Muscle layer of duodenum (tissue), 2 donors: ENCODE measurements around the gene NPAS3.

ENCODE experiments used
- H3K27ac ChIP-seq: one replicate; pipeline ENCODE4 v1.7.0; 2013; ENCODE audit warnings: mild to moderate bottlenecking, low read length
- H3K27me3 ChIP-seq: one replicate; pipeline ENCODE4 v1.7.0; 2013; ENCODE audit warnings: low read depth, mild to moderate bottlenecking, control low read depth, low read length
- H3K36me3 ChIP-seq, 2 donors: one replicate each; pipeline ENCODE4 v1.7.0; 2013; ENCODE audit warnings: low read length in 2 of 2, control low read depth in 1 of 2, mild to moderate bottlenecking in 1 of 2; ENCODE audit not compliant: insufficient read depth in 2 of 2, control insufficient read depth in 1 of 2
- H3K4me1 ChIP-seq, 2 donors: one replicate each; pipeline ENCODE4 v1.7.0; 2013; ENCODE audit warnings: low read length in 2 of 2, mild to moderate bottlenecking in 2 of 2, control low read depth in 1 of 2, moderate library complexity in 1 of 2; ENCODE audit not compliant: insufficient read depth in 2 of 2, control insufficient read depth in 1 of 2
- H3K4me3 ChIP-seq, 2 donors: one replicate each; pipeline ENCODE4 v1.7.0; 2013; ENCODE audit warnings: low read length in 2 of 2, low read depth in 1 of 2, mild to moderate bottlenecking in 1 of 2
- H3K9me3 ChIP-seq, 2 donors: one replicate each; pipeline ENCODE4 v1.7.0; 2013; ENCODE audit warnings: low read length in 2 of 2, control low read depth in 1 of 2, mild to moderate bottlenecking in 1 of 2; ENCODE audit not compliant: control insufficient read depth in 1 of 2
- donor health status: healthy.

NPAS3 gene

GRCh38 chr14:33452995-33453394 is 514.3 kb downstream of the NPAS3 start:
- Histone ChIP-seq H3K4me3 (no peak overlapping the region), H3K4me1 (peaks cover 0 to 15% of the 10 kb centered on the region in 2 donors), H3K27me3 (no peaks in the 10 kb centered on the region), H3K27ac (no peak overlapping the region), H3K9me3 (no peaks in the 10 kb centered on the region), H3K36me3 (no peaks in the 10 kb centered on the region)

GRCh38 chr14:33454022-33454595 is 515.4 kb downstream of the NPAS3 start:
- Histone ChIP-seq H3K27me3 (no peaks in the 10 kb centered on the region), H3K4me3 (no peak overlapping the region), H3K4me1 (peaks cover 0 to 15% of the 10 kb centered on the region in 2 donors), H3K9me3 (no peaks in the 10 kb centered on the region), H3K27ac (no peak overlapping the region), H3K36me3 (no peaks in the 10 kb centered on the region)

DNA sequence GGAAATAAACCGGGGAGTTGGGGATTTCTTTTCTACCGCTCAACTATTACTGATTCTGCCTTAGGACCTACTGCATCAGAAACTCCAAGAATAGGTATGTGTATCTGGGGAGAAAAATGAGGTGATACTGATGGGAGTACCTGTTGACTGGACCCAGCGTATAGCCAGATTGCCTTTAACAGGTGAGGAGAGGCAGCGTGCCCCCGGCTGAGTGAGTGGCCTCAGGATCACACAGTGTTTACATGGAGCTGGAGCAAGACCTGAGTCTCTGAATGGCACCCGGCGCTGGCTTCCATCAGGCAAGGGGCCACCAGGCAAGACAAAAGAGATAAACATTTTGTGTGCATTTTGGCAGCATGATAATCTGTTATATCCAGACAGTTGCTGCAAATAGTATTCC is 516.0 kb downstream of the NPAS3 start:
- Histone ChIP-seq H3K9me3 (no peaks in the 10 kb centered on the region), H3K36me3 (no peaks in the 10 kb centered on the region), H3K4me3 (no peak overlapping the region), H3K27me3 (no peaks in the 10 kb centered on the region), H3K27ac (no peak overlapping the region), H3K4me1 (peaks cover 0 to 21% of the 10 kb centered on the region in 2 donors)

GRCh38 chr14:33455654-33456345 is 517.1 kb downstream of the NPAS3 start:
- Histone ChIP-seq H3K27ac (no peak overlapping the region), H3K4me3 (no peak overlapping the region), H3K27me3 (no peaks in the 10 kb centered on the region), H3K9me3 (no peaks in the 10 kb centered on the region), H3K36me3 (no peaks in the 10 kb centered on the region), H3K4me1 (peaks cover 0 to 32% of the 10 kb centered on the region in 2 donors)

GRCh38 chr14:33457021-33457420 is 518.3 kb downstream of the NPAS3 start:
- H3K36me3 ChIP-seq: no peaks in the 10 kb centered on the region
- H3K4me1 ChIP-seq: peaks cover 0 to 33% of the 10 kb centered on the region in 2 donors
- no peaks in the 10 kb centered on the region for H3K27me3 ChIP-seq
- H3K4me3 ChIP-seq: no peak overlapping the region
- no peak overlapping the region for H3K27ac ChIP-seq
- H3K9me3 ChIP-seq: no peaks in the 10 kb centered on the region

- no peaks in the 10 kb centered on the region for H3K27me3 ChIP-seq
- H3K4me1 ChIP-seq: peaks cover 0 to 33% of the 10 kb centered on the region in 2 donors
- no peaks in the 10 kb centered on the region for H3K36me3 ChIP-seq
- no peaks in the 10 kb centered on the region for H3K9me3 ChIP-seq
- H3K4me3 ChIP-seq: no peak overlapping the region
- H3K27ac ChIP-seq: no peak overlapping the region
Measured at GRCh38 chr14:33457617-33458016, 518.9 kb downstream of the NPAS3 start.

DNA sequence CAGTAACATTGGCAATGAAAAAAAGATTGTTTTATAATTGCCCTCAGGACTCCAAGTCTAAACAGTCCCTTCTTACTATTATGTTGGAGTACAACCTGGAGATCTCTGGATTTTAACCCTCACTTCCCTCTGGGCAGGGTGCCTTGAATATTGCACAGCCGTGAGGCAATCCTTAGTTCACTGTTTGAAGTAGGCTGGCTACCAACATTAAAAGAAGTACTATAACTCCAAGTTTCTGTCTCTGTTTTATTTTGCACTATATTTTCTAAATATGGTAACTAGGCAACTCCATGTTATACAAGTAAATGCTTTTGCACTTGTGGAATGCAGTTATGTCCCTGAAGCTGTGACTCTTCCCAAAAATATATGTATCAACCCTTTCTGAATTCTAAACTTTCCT is 521.5 kb downstream of the NPAS3 start:
- Histone ChIP-seq H3K27ac (no peak overlapping the region), H3K4me1 (peaks cover 0 to 22% of the 10 kb centered on the region in 2 donors), H3K9me3 (no peaks in the 10 kb centered on the region), H3K36me3 (no peaks in the 10 kb centered on the region), H3K4me3 (no peak overlapping the region), H3K27me3 (no peaks in the 10 kb centered on the region)

DNA sequence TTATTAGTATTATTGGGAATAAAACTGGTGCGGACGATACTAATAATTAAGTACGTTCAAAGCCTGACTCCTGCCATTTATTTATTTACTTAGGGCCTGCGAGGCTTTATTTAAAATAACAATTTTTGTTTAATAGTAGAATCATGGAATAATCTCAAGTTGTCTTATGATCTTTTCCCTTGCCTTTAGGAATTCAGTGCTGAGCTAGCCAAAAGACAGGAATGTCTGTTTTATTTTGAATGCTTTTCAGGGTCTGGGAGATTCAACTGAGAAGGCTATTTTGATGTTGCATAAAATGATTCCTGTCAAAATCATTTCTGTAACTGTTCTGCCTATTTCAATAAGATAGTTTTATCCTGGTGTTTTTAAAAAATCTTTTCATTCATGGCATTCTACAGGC is 522.4 kb downstream of the NPAS3 start:
- Histone ChIP-seq H3K4me3 (no peak overlapping the region), H3K27me3 (no peaks in the 10 kb centered on the region), H3K9me3 (no peaks in the 10 kb centered on the region), H3K4me1 (peaks cover 0 to 18% of the 10 kb centered on the region in 2 donors), H3K27ac (no peak overlapping the region), H3K36me3 (no peaks in the 10 kb centered on the region)

- Histone ChIP-seq H3K27ac (no peak overlapping the region), H3K27me3 (no peaks in the 10 kb centered on the region), H3K36me3 (no peaks in the 10 kb centered on the region), H3K4me1 (peaks cover 0 to 18% of the 10 kb centered on the region in 2 donors), H3K4me3 (no peak overlapping the region), H3K9me3 (no peaks in the 10 kb centered on the region)
Measured at GRCh38 chr14:33463731-33464130, 525.1 kb downstream of the NPAS3 start.

GRCh38 chr14:33464254-33464962 is 525.7 kb downstream of the NPAS3 start:
- H3K4me3 ChIP-seq: no peak overlapping the region

GRCh38 chr14:33465846-33466700 is 527.4 kb downstream of the NPAS3 start:
- Histone ChIP-seq H3K4me3 (no peak overlapping the region), H3K4me1 (no peaks in the 10 kb centered on the region), H3K36me3 (no peaks in the 10 kb centered on the region), H3K27ac (no peak overlapping the region), H3K9me3 (no peaks in the 10 kb centered on the region), H3K27me3 (no peaks in the 10 kb centered on the region)

More at GRCh38 chr14:33464254-33464962, 525.7 kb downstream of the NPAS3 start:
- no peaks in the 10 kb centered on the region for H3K27me3 ChIP-seq
- no peaks in the 10 kb centered on the region for H3K9me3 ChIP-seq
- H3K27ac ChIP-seq: no peak overlapping the region
- H3K4me1 ChIP-seq: peaks cover 0 to 15% of the 10 kb centered on the region in 2 donors
- no peaks in the 10 kb centered on the region for H3K36me3 ChIP-seq
